GM19043 (cell line): ENCODE data around the gene NCOA6.
"Not testable (repeated sequence)": the region's sequence is repeated elsewhere in the genome, so short reads cannot be mapped to it uniquely, and the experiment has no call there.

ENCODE experiments used
- ATAC-seq: cut with Tn5 transposase; IDR thresholded peaks from one replicate; pipeline ENCODE4 v1.9.1; 2021; ENCODE audit warnings: low read depth; ENCODE audit not compliant: unreplicated experiment

Gene NCOA6

GRCh38 chr20:34780291-34780690 lies 45.2 kb downstream of the NCOA6 start:
- ATAC-seq: not testable (repeated sequence)

GRCh38 chr20:34776177-34776576 lies 49.3 kb downstream of the NCOA6 start:
- ATAC-seq: no peak

GRCh38 chr20:34774886-34775285 lies 50.6 kb downstream of the NCOA6 start:
- ATAC-seq: no peak

- ATAC-seq: no peak
Observed at GRCh38 chr20:34774449-34774848, 51.0 kb downstream of the NCOA6 start.

- ATAC-seq: no peak
Observed at GRCh38 chr20:34773726-34774125, 51.7 kb downstream of the NCOA6 start.

GRCh38 chr20:34772437-34772836 lies 53.0 kb downstream of the NCOA6 start:
- ATAC-seq: no peak

- ATAC-seq: no peak
Observed at GRCh38 chr20:34771680-34772081, 53.8 kb downstream of the NCOA6 start.

GRCh38 chr20:34768096-34768495 lies 57.4 kb downstream of the NCOA6 start:
- ATAC-seq: no peak

- ATAC-seq: no peak
Observed at GRCh38 chr20:34762031-34762555, 63.4 kb downstream of the NCOA6 start.

- no peak for ATAC-seq
Observed at GRCh38 chr20:34755367-34755766, 70.1 kb downstream of the NCOA6 start.

GRCh38 chr20:34754611-34755010 lies 70.8 kb downstream of the NCOA6 start:
- ATAC-seq: no peak

- no peak for ATAC-seq
Observed at GRCh38 chr20:34753706-34754461, 71.6 kb downstream of the NCOA6 start.

- ATAC-seq: no peak
Observed at GRCh38 chr20:34751453-34751852, 74.0 kb downstream of the NCOA6 start.

- ATAC-seq: no peak
Observed at GRCh38 chr20:34750484-34750883, 75.0 kb downstream of the NCOA6 start.

- no peak for ATAC-seq
Observed at GRCh38 chr20:34748709-34749108, 76.7 kb downstream of the NCOA6 start.

GRCh38 chr20:34747479-34747878 lies 78.0 kb downstream of the NCOA6 start:
- ATAC-seq: no peak

- ATAC-seq: no peak
Observed at GRCh38 chr20:34746674-34747073, 78.8 kb downstream of the NCOA6 start.

- no peak for ATAC-seq
Observed at GRCh38 chr20:34744847-34745246, 80.6 kb downstream of the NCOA6 start.

- ATAC-seq: no peak
Observed at GRCh38 chr20:34744340-34744739, 81.1 kb downstream of the NCOA6 start.

GRCh38 chr20:34743039-34743438 lies 82.4 kb downstream of the NCOA6 start:
- ATAC-seq: no peak

- ATAC-seq: no peak
Observed at GRCh38 chr20:34736106-34736735, 89.2 kb downstream of the NCOA6 start.

- ATAC-seq: no peak
Observed at GRCh38 chr20:34732523-34732922, 92.9 kb downstream of the NCOA6 start.
